DOHH2 (cell line): ENCODE results near the gene SPRING1.
A peak's percentile ranks its signal among the peaks of the same experiment; 100 is the strongest.

Experiments
- H3F3A ChIP-seq: fragments of 200-600 bp; sonication (generic), shearing (Covaris generic); 2 replicates; pipeline ENCODE4 v1.6.0; 2016; ENCODE audit warnings: antibody characterized with exemption, mild to moderate bottlenecking; ENCODE audit not compliant: control insufficient read depth, insufficient read depth
- H3K27ac ChIP-seq: fragments of 200-600 bp; sonication (generic); 2 replicates; pipeline ENCODE4 v1.5.1; 2014; ENCODE audit warnings: low read depth, mild to moderate bottlenecking, low read length, moderate library complexity
- H3K27me3 ChIP-seq: fragments of 200-600 bp; sonication (generic); 2 replicates; pipeline ENCODE4 v1.6.1; 2014; ENCODE audit warnings: mild to moderate bottlenecking, low read length, mixed read lengths; ENCODE audit not compliant: control insufficient read depth
- H3K36me3 ChIP-seq: fragments of 200-600 bp; sonication (generic); 2 replicates; pipeline ENCODE4 v1.6.1; 2014; ENCODE audit warnings: mild to moderate bottlenecking, low read length, moderate library complexity, mixed read lengths; ENCODE audit not compliant: control insufficient read depth
- H3K4me1 ChIP-seq: fragments of 200-600 bp; sonication (generic); 2 replicates; pipeline ENCODE4 v1.6.1; 2014; ENCODE audit warnings: mild to moderate bottlenecking, low read length, mixed read lengths; ENCODE audit not compliant: control insufficient read depth
- H3K4me2 ChIP-seq: fragments of 200-600 bp; sonication (generic); 2 replicates; pipeline ENCODE4 v1.6.0; 2014; ENCODE audit warnings: mild to moderate bottlenecking, low read length, moderate library complexity
- H3K4me3 ChIP-seq: fragments of 200-600 bp; sonication (generic); 2 replicates; pipeline ENCODE4 v1.5.1; 2014; ENCODE audit warnings: mild to moderate bottlenecking, low read length, mixed read lengths
- H3K79me2 ChIP-seq: fragments of 200-600 bp; sonication (generic); 2 replicates; pipeline ENCODE4 v1.6.1; 2014; ENCODE audit warnings: mild to moderate bottlenecking, low read length, mixed read lengths; ENCODE audit not compliant: control insufficient read depth
- H3K9me2 ChIP-seq: fragments of 200-600 bp; sonication (generic); replicated peaks from 2 replicates; pipeline ENCODE4 v1.6.1; 2014; ENCODE audit warnings: mild to moderate bottlenecking, low read length, mixed read lengths; ENCODE audit not compliant: control insufficient read depth
- H3K9me3 ChIP-seq: fragments of 200-600 bp; sonication (generic); 2 replicates; pipeline ENCODE4 v1.6.1; 2014; ENCODE audit warnings: antibody characterized with exemption, low read length, mixed read lengths; ENCODE audit not compliant: control insufficient read depth, insufficient read depth
- H4K20me1 ChIP-seq: fragments of 200-600 bp; sonication (generic); 2 replicates; pipeline ENCODE4 v1.6.0; 2014; ENCODE audit warnings: low read depth, mild to moderate bottlenecking, antibody characterized with exemption, low read length, moderate library complexity; ENCODE audit not compliant: control insufficient read depth, insufficient read depth
- CTCF ChIP-seq: fragments of 200-600 bp; sonication (generic); IDR thresholded peaks from one replicate; pipeline ENCODE4 v1.5.1; 2014; ENCODE audit warnings: antibody characterized with exemption, mild to moderate bottlenecking, low read depth, low read length; ENCODE audit not compliant: poor library complexity, severe bottlenecking
- EZH2phosphoT487 ChIP-seq: fragments of 200-600 bp; sonication (generic); IDR thresholded peaks from 2 replicates; pipeline ENCODE4 v1.6.1; 2017; ENCODE audit warnings: borderline replicate concordance, mild to moderate bottlenecking, antibody characterized with exemption, low read length, moderate library complexity, mixed read lengths

Gene SPRING1

GRCh38 chr12:116774020-116774419 is 36.2 kb upstream of the SPRING1 start:
- TF ChIP-seq CTCF (no peak), EZH2phosphoT487 (no peak)
- H3K79me2 ChIP-seq, result no peaks in the 10 kb centered on the region
- H3K9me3 ChIP-seq, result no peaks in the 10 kb centered on the region
- no peaks in the 10 kb centered on the region for H3K9me2 ChIP-seq
- H3K36me3 ChIP-seq, result peaks cover 14% of the 10 kb centered on the region
- H3K27me3 ChIP-seq, result no peaks in the 10 kb centered on the region
- no peak overlapping the region for H3K4me2 ChIP-seq
- no peak overlapping the region for H3K4me3 ChIP-seq
- peaks cover 7% of the 10 kb centered on the region; the same call in 1 of the 2 replicates for H3K4me1 ChIP-seq
- H3F3A ChIP-seq, result no peaks in the 10 kb centered on the region
- no peaks in the 10 kb centered on the region for H4K20me1 ChIP-seq
- no peak overlapping the region for H3K27ac ChIP-seq

DNA sequence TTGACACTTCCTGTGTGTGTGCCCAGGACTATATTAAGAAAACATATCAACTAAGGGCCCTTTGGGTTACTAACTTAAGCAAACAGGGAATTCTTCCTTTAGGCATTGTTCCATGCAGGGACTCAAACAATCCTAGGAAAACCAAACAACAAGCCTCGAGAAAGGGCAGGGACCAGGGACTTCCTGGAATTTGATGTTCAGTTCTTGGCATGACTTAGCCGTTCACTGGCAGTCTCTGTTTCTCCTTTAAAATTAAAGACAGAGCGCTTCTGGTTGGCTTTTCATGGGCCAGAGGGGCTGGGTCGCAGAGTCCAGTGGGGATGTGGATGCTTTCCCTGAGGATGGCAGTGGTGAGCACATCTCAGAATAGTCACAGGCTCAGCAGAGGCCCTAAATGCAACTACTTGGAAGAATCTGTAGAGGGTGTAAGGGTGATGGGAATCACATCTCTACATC is 35.4 kb upstream of the SPRING1 start:
- Histone ChIP-seq H3K36me3 (peaks cover 13% of the 10 kb centered on the region), H3F3A (no peaks in the 10 kb centered on the region), H3K9me3 (no peaks in the 10 kb centered on the region), H3K27me3 (no peaks in the 10 kb centered on the region), H3K9me2 (no peaks in the 10 kb centered on the region), H3K4me1 (peaks cover 7% of the 10 kb centered on the region; the same call in 1 of the 2 replicates), H3K4me3 (no peak overlapping the region), H3K4me2 (no peak overlapping the region), H3K79me2 (no peaks in the 10 kb centered on the region), H4K20me1 (no peaks in the 10 kb centered on the region), H3K27ac (no peak overlapping the region)
- TF ChIP-seq EZH2phosphoT487 (no peak), CTCF (peak; percentile 48)

GRCh38 chr12:116771651-116772050 is 33.8 kb upstream of the SPRING1 start:
- peaks cover 16% of the 10 kb centered on the region for H3K36me3 ChIP-seq
- no peaks in the 10 kb centered on the region for H3K9me3 ChIP-seq
- H4K20me1 ChIP-seq, result no peaks in the 10 kb centered on the region
- H3K9me2 ChIP-seq, result no peaks in the 10 kb centered on the region
- H3K79me2 ChIP-seq, result no peaks in the 10 kb centered on the region
- H3K4me3 ChIP-seq, result no peak overlapping the region
- H3F3A ChIP-seq, result no peaks in the 10 kb centered on the region
- no peak overlapping the region for H3K27ac ChIP-seq
- H3K4me2 ChIP-seq, result no peak overlapping the region
- H3K27me3 ChIP-seq, result no peaks in the 10 kb centered on the region
- TF ChIP-seq CTCF, result no peak
- TF ChIP-seq EZH2phosphoT487, result no peak
- peaks cover 7% of the 10 kb centered on the region; the same call in 1 of the 2 replicates for H3K4me1 ChIP-seq
